ENCODE results near the gene KIF26B. TPM values are rescaled to one million over a fixed set of nuclear protein-coding genes. Genes with fewer than 3 reads are reported as not detected.
A peak's percentile ranks its signal among the peaks of the same experiment; 100 is the strongest.
"Not testable (repeated sequence)": the region's sequence is repeated elsewhere in the genome, so short reads cannot be mapped to it uniquely, and the experiment has no call there.

Gene KIF26B
- total RNA-seq, 8 experiments from 2014 or later, result 0.25 to 21.5 (median 10.2) TPM

DNA sequence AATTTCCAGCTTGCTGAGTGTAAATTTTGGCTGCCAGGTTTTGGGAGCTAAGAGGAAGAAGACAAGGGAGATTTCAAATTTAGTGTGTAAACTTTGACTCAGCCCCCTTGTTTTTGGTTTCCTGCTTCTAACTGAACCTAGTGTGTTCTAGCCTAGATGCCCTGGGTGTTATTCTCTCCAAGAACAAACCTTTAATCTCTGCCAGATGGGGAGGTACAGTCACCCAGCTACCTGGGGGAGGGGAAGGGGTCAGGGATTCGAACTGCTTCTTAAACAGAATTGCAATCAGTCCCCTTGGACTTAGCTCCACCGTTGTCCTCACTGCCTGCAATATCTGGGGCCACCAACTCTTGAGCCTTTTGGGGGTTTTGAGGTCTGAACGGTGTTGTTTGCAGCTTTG is 238.9 kb downstream of the KIF26B start:
- 17 to 93% (median 76%) methylated on average over 1 to 3 of the region's 3 CpGs; no CpG with 5 or more reads in 3 of the 10 experiments for WGBS, 10 experiments
- no peak overlapping the region for H3K27ac ChIP-seq
- H3K4me3 ChIP-seq, result no peak overlapping the region
- H3K4me1 ChIP-seq (replicated peaks in 1 of 2), result peaks cover 2 to 4% of the 10 kb centered on the region in 2 donors
- ATAC-seq (replicated peaks in 6 of 8), result no peak
- in situ Hi-C loops (cut with MboI; ENCODE audit: low pct_unique_long_range_greater_than_20kb in 2 of 9, low sequenced_read_pairs in 9 of 9, unreplicated experiment in 9 of 9), result loop anchor here in 2 of 9 experiments (25.0 kb wide), 1 partner anchor 231 kb away; the partner anchor contains the start of gene KIF26B (in 2 of the 2)

DNA sequence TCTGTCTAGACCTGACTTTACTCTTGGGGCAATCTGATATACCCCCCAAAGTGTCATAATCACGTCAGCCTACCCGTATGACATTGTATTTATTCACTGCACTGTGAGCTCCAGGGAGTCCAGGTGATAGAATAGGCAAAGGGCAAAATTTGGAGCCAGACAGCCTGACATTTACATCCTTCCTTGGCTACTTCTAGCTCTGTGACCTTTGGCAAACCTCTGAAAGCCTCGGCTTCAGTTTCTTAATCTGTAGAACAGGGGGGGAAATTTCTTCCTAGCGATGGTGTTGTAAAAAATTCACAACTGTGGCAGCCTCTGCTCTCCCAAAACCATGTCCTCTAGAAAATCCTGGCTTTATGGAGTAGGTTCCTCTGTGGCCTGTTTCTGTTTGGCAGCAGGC is 240.9 kb downstream of the KIF26B start:
- no peak overlapping the region for H3K4me3 ChIP-seq
- no peak for ATAC-seq (replicated peaks in 6 of 8)
- 7 to 82% (median 60%) methylated on average over 2 to 4 of the region's 4 CpGs; no CpG with 5 or more reads in 3 of the 10 experiments for whole genome bisulfite sequencing, 10 experiments
- H3K27ac ChIP-seq, result no peak overlapping the region
- H3K4me1 ChIP-seq (replicated peaks in 1 of 2), result peaks cover 0 to 13% of the 10 kb centered on the region in 2 donors
- in situ Hi-C loops (cut with MboI; ENCODE audit: low pct_unique_long_range_greater_than_20kb in 2 of 9, low sequenced_read_pairs in 9 of 9, unreplicated experiment in 9 of 9), result loop anchor here in 2 of 9 experiments (25.0 kb wide), 1 partner anchor 233 kb away; the partner anchor contains the start of gene KIF26B (in 2 of the 2)

DNA sequence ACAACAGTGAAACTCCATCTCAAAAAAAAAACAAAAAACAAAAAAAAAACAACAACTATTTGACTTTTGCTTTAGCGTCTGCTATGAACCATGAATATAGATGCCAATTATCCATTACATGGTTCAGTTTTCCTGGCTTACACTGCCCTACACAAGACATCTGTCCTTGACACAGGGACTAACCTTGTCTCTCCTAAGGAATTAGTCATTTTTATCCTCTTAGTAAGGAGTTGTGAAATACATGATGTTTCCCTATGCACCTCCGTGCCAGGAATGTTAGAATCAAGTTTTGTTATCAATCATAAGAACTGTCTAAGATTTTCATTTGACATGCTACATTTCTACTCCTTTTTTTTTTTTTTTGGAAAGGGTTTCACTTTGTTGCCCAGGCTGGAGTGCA is 241.8 kb downstream of the KIF26B start:
- no peak for ATAC-seq (replicated peaks in 6 of 8)
- Histone ChIP-seq H3K4me3 (no peak overlapping the region), H3K4me1 (replicated peaks in 1 of 2) (peaks cover 0 to 13% of the 10 kb centered on the region in 2 donors), H3K27ac (no peak overlapping the region)
- in situ Hi-C loops (cut with MboI; ENCODE audit: low pct_unique_long_range_greater_than_20kb in 2 of 9, low sequenced_read_pairs in 9 of 9, unreplicated experiment in 9 of 9), result loop anchor here in 2 of 9 experiments (25.0 kb wide), 1 partner anchor 234 kb away; the partner anchor contains the start of gene KIF26B (in 2 of the 2)
- 0 to 100% (median 67%) methylated on average over 1 to 2 of the region's 2 CpGs; no CpG with 5 or more reads in 1 of the 10 experiments for WGBS, 10 experiments

DNA sequence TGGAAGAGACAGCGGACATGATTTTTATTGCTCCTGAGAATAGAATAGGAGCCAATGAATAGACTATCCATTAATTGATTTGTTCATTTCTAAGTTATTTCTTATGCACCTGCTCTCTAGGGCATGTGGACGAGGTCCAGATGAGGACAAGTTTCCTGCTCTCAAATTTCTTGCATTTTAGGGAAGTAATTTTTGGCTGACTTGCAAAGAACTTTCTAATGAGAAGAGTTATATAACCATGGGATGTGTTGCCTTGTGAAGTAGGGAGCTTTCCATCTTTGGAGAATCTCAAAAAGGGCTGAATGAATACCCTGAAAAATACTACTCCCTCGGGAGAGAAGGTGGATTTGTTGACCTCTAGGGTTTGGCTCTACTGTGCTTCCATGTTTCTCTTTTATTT is 243.0 kb downstream of the KIF26B start:
- Histone ChIP-seq H3K4me1 (replicated peaks in 1 of 2) (peaks cover 5 to 13% of the 10 kb centered on the region in 2 donors), H3K4me3 (no peak overlapping the region), H3K27ac (no peak overlapping the region)
- in situ Hi-C loops (cut with MboI; ENCODE audit: low pct_unique_long_range_greater_than_20kb in 2 of 9, low sequenced_read_pairs in 9 of 9, unreplicated experiment in 9 of 9), result loop anchor here in 2 of 9 experiments (25.0 kb wide), 1 partner anchor 235 kb away; the partner anchor contains the start of gene KIF26B (in 2 of the 2)
- no peak for ATAC-seq (replicated peaks in 6 of 8)
- WGBS, 10 experiments, result 13 to 95% (median 69%) methylated on average over 1 to 3 of the region's 3 CpGs

DNA sequence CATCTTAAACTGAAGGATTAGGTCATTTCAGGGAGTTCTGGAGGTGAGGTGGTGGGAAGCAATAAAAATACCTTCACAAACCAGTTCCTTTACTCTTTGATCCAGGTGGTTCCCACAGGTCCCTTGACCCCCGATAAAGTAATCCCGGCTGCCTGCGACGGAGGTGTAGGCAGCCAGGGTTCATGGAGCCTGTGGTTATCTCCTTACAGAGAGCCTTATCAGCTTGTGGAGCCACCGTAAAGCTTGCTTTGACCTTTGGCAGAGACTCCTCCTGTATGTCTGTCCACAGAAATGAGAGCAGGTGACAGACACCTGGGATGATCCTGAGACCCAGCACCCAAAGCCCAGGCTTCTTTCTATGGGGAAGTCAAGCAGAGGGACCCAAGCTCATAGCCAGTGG is 243.4 kb downstream of the KIF26B start:
- 40 to 100% (median 93%) methylated on average over 1 to 5 of the region's 5 CpGs; no CpG with 5 or more reads in 2 of the 10 experiments for WGBS, 10 experiments
- no peak for ATAC-seq (replicated peaks in 6 of 8)
- Histone ChIP-seq H3K27ac (peak overlapping the region in 1 of 2 donors; percentile 9), H3K4me1 (replicated peaks in 1 of 2) (peaks cover 5 to 13% of the 10 kb centered on the region in 2 donors), H3K4me3 (no peak overlapping the region)
- in situ Hi-C loops (cut with MboI; ENCODE audit: low pct_unique_long_range_greater_than_20kb in 2 of 9, low sequenced_read_pairs in 9 of 9, unreplicated experiment in 9 of 9), result loop anchor here in 2 of 9 experiments (25.0 kb wide), 1 partner anchor 236 kb away; the partner anchor contains the start of gene KIF26B (in 2 of the 2)

DNA sequence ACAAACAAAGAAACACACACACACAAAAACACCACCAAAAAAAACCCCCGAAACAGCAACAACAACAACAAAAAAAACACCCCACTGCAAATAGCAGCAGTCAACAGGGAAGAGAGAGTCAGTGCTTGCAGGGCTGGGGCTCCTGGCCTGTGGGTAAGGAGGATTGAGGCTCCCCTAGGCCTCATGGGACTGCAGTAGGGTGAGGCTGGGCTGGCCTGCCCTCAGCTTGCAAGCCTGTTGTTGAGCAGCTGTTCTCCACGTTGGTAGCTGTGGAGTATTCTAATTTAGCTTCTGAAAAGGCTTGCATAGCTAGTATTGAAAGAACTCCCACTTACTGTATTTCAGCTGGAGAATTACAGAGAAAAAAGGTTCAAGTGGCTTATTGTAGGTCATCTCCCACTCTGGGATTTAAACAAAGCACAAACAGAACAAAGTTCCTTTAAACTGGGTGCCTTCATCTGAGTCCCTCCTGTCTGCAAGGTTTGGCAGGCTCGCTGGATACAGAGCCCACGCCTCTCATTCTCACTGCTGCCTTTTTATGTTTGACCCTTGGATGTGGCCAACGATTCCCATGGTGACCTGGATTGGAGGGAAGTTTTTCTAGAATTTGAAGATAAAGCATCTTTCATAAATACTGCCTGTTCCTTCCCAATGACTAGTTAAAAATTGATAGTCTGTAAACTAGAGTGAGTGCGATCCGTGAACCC is 247.2 kb downstream of the KIF26B start:
- 0 to 100% (median 75%) methylated on average over 1 to 7 of the region's 7 CpGs; no CpG with 5 or more reads in 1 of the 10 experiments for WGBS, 10 experiments
- in situ Hi-C loops (cut with MboI; ENCODE audit: low pct_unique_long_range_greater_than_20kb in 2 of 9, low sequenced_read_pairs in 9 of 9, unreplicated experiment in 9 of 9), result no loop called here
- Histone ChIP-seq H3K4me1 (replicated peaks in 1 of 2) (peaks cover 12 to 13% of the 10 kb centered on the region in 2 donors), H3K27ac (no peak overlapping the region), H3K4me3 (no peak overlapping the region)
- ATAC-seq (replicated peaks in 6 of 8), result peak in 1 of 8 experiments; percentile 33

DNA sequence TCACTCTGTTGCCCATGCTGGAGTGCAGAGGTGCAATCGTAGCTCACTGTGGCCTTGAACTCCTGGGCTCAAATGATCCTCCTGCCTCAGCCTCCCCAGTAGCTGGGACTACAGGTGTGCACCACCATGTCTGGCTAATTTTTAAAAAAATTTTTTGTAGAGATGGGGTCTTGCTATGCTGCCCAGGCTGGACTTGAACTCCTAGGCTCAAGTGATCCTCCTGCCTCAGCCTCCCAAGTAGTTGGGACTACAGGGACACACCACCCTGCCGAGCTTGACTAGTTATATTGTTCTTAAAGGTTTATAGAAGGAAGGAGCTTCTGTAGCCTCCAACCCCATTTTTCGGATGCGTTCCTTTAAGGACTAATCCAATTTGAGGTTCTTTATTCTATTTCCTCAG is 248.2 kb downstream of the KIF26B start:
- H3K4me1 ChIP-seq (replicated peaks in 1 of 2), result peaks cover 12 to 13% of the 10 kb centered on the region in 2 donors
- H3K27ac ChIP-seq; in situ Hi-C loops (cut with MboI; ENCODE audit: low pct_unique_long_range_greater_than_20kb in 2 of 9, low sequenced_read_pairs in 9 of 9, unreplicated experiment in 9 of 9); H3K4me3 ChIP-seq; ATAC-seq (replicated peaks in 6 of 8): not testable (repeated sequence)
- WGBS, 10 experiments, result 43 to 100% (median 85%) methylated on average over 1 to 4 of the region's 4 CpGs; no CpG with 5 or more reads in 2 of the 10 experiments

DNA sequence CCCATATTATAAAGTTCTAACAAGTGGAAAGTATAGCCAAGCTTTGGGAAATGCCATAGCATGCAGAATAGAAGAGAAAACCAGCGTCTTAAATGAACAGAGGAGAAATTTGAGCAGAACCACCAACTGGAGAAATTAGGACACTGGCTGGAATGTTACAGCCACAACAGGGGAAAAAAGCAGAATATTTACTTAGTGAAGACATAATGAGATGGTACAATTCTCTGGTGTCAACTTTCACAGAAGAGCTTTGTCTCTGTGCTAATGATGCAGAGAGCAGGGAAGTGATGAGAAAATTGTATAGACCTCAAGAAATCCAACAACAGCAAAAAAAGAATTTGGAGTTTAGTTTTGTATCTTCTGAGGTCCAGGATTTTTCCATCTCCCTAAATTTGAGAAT is 249.7 kb downstream of the KIF26B start:
- ATAC-seq (replicated peaks in 6 of 8), result peak in 1 of 8 experiments; percentile 72
- H3K4me1 ChIP-seq (replicated peaks in 1 of 2), result peaks cover 13% of the 10 kb centered on the region in 2 donors
- no peak overlapping the region for H3K27ac ChIP-seq
- in situ Hi-C loops (cut with MboI; ENCODE audit: low pct_unique_long_range_greater_than_20kb in 2 of 9, low sequenced_read_pairs in 9 of 9, unreplicated experiment in 9 of 9), result no loop called here
- WGBS, 10 experiments, result 13 to 100% (median 61%) methylated on average over 1 of the region's 1 CpG; no CpG with 5 or more reads in 2 of the 10 experiments
- H3K4me3 ChIP-seq, result no peak overlapping the region

DNA sequence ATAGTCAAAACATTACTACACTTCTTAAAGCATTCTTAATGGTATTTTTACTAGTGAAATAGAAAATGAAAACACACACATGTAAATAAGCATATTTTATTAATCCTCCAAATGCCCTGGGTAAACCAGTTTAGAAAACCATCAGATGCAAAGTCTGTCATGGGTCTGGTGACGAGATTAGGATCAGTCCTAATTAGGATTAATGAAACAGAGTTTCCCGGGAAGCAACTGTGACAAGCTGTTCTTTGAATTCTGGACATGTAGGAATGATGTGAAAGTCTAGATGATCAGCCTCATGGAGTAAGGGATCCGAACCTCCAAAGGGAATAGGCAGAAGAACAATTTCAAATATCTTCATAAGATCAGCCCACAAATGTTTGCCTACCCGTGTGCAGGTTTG is 250.2 kb downstream of the KIF26B start:
- in situ Hi-C loops (cut with MboI; ENCODE audit: low pct_unique_long_range_greater_than_20kb in 2 of 9, low sequenced_read_pairs in 9 of 9, unreplicated experiment in 9 of 9), result no loop called here
- Histone ChIP-seq H3K27ac (no peak overlapping the region), H3K4me3 (no peak overlapping the region), H3K4me1 (replicated peaks in 1 of 2) (peaks cover 16 to 17% of the 10 kb centered on the region in 2 donors)
- ATAC-seq (replicated peaks in 6 of 8), result no peak
- WGBS, 10 experiments, result 25 to 93% (median 43%) methylated on average over 3 to 4 of the region's 4 CpGs; no CpG with 5 or more reads in 3 of the 10 experiments

DNA sequence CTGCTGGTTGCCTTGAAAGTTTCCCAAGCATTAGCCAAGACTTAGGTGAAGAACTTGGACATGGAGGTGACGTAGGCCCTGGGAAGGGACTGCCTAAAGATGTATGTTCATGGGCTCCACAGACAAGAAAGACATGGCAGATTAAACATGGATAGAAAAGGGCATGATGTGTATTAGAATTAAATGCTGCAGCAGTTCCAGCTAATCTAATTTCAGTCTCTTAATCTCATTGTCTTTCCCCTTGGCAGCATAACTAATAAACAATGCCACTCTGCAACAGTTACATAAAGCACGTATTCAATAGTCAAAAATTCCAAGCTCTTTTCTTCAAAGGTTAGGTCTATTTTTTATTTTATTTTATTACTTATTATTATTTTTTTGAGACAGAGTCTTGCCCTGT is 251.6 kb downstream of the KIF26B start:
- in situ Hi-C loops (cut with MboI; ENCODE audit: low pct_unique_long_range_greater_than_20kb in 2 of 9, low sequenced_read_pairs in 9 of 9, unreplicated experiment in 9 of 9), result no loop called here
- Histone ChIP-seq H3K4me3 (no peak overlapping the region), H3K27ac (no peak overlapping the region), H3K4me1 (replicated peaks in 1 of 2) (peaks cover 23 to 31% of the 10 kb centered on the region in 2 donors)
- WGBS, 10 experiments, result 44 to 100% (median 90%) methylated on average over 1 to 2 of the region's 2 CpGs; no CpG with 5 or more reads in 6 of the 10 experiments
- ATAC-seq (replicated peaks in 6 of 8), result no peak

DNA sequence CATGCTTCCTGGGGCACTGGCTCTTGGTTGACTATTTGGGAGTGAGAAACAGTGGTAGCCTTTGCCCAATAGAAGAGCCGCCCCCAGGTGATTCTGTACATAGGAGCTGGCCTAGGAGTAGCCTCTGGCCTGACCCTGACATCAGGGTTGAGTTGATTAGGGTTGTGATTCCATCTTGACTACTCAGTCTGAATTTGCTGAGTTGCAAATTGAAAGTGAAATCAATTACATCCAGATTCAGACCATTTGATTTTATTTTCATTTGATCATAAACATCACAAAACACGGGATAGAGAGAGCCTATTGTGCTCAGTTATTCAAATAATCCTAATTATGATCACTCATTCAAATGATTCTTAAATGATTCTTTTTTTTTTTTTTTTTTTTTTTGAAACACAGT is 253.2 kb downstream of the KIF26B start:
- ATAC-seq (replicated peaks in 6 of 8), result no peak

DNA sequence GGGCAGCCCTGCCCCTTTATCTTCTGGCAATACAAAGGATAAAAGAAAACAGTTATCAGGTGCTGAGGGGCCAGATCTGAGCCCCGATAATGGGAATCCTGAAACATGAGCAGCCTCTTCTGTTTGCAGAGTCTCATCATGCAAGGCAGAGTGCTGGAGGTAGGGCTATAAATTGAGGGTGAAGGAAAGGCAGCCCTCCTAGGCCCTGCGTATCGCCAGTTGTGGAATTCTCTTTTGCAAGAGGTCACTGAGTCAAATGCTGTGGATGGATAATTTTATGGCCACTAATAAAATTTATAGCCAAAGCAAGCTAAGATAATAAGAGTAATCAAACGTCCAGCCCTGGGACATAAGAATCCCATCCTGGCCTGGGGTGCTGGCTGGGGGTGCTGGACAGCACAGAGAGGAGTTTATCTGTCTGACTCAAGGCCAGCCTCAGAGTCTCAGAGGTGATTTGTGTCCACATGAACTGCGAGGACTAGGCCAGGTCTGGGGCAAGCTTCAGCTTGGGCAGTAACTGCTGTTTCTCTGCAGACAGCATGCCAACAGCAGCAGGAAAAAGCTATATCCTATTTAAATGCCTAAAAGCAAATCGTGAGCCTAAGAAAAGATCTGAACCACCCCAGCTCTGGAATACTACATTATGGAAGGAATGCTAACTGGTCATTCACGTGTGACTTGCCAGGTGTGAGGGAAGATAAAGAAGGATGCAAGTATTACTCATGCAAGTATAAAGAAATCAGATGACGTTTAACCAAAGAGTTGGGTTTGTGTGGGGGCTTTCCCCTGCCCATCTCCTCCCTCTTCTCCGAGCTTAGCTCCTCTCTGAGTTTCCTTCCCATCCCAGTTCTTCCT is 254.8 kb downstream of the KIF26B start:
- H3K27ac ChIP-seq, result peak overlapping the region in 1 of 2 donors; percentile 11
- in situ Hi-C loops (cut with MboI; ENCODE audit: low pct_unique_long_range_greater_than_20kb in 2 of 9, low sequenced_read_pairs in 9 of 9, unreplicated experiment in 9 of 9), result no loop called here
- H3K4me3 ChIP-seq, result no peak overlapping the region
- peaks cover 32 to 49% of the 10 kb centered on the region in 2 donors for H3K4me1 ChIP-seq (replicated peaks in 1 of 2)
- WGBS, 10 experiments, result 34 to 80% (median 50%) methylated on average over 1 to 9 of the region's 9 CpGs
- peak in 5 of 8 experiments; percentile 17 to 78 (median 39) for ATAC-seq (replicated peaks in 6 of 8)

More for the DNA sequence above, 253.2 kb downstream of the KIF26B start:
- no peak overlapping the region for H3K27ac ChIP-seq
- peaks cover 34 to 46% of the 10 kb centered on the region in 2 donors for H3K4me1 ChIP-seq (replicated peaks in 1 of 2)
- in situ Hi-C loops (cut with MboI; ENCODE audit: low pct_unique_long_range_greater_than_20kb in 2 of 9, low sequenced_read_pairs in 9 of 9, unreplicated experiment in 9 of 9), result no loop called here
- 13 to 100% (median 83%) methylated on average over 1 to 2 of the region's 2 CpGs for WGBS, 10 experiments
- no peak overlapping the region for H3K4me3 ChIP-seq

All from motor neuron (in vitro differentiated cells).